ENCODE measurements around the gene DDX51.

Gene DDX51

GRCh38 chr12:132178801-132179401 is 34.8 kb upstream of the DDX51 start:
- POLR2A ChIA-PET = no interaction called here
- no peak overlapping the region for H3K4me3 ChIP-seq (ENCODE audit: low read depth, low read length)
- TF ChIP-seq, protein P1, sequence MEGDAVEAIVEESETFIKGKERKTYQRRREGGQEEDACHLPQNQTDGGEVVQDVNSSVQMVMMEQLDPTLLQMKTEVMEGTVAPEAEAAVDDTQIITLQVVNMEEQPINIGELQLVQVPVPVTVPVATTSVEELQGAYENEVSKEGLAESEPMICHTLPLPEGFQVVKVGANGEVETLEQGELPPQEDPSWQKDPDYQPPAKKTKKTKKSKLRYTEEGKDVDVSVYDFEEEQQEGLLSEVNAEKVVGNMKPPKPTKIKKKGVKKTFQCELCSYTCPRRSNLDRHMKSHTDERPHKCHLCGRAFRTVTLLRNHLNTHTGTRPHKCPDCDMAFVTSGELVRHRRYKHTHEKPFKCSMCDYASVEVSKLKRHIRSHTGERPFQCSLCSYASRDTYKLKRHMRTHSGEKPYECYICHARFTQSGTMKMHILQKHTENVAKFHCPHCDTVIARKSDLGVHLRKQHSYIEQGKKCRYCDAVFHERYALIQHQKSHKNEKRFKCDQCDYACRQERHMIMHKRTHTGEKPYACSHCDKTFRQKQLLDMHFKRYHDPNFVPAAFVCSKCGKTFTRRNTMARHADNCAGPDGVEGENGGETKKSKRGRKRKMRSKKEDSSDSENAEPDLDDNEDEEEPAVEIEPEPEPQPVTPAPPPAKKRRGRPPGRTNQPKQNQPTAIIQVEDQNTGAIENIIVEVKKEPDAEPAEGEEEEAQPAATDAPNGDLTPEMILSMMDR (IDR thresholded peaks at IDR 0.05; ENCODE audit: insufficient read depth, low read length, missing control alignments) = no peak
- CTCF ChIA-PET = no interaction called here
- DNase-seq (ENCODE audit: low read depth, low spot score) = no peak

- H3K4me3 ChIP-seq (ENCODE audit: low read depth, low read length) = no peak overlapping the region
- TF ChIP-seq, protein P1 (IDR thresholded peaks at IDR 0.05; ENCODE audit: insufficient read depth, low read length, missing control alignments) = no peak
- ChIA-PET CTCF (no interaction called here), POLR2A (no interaction called here)
- DNase-seq (ENCODE audit: low read depth, low spot score) = no peak
These were observed 34.2 kb upstream of the DDX51 start for GRCh38 chr12:132178316-132178715.

DNA sequence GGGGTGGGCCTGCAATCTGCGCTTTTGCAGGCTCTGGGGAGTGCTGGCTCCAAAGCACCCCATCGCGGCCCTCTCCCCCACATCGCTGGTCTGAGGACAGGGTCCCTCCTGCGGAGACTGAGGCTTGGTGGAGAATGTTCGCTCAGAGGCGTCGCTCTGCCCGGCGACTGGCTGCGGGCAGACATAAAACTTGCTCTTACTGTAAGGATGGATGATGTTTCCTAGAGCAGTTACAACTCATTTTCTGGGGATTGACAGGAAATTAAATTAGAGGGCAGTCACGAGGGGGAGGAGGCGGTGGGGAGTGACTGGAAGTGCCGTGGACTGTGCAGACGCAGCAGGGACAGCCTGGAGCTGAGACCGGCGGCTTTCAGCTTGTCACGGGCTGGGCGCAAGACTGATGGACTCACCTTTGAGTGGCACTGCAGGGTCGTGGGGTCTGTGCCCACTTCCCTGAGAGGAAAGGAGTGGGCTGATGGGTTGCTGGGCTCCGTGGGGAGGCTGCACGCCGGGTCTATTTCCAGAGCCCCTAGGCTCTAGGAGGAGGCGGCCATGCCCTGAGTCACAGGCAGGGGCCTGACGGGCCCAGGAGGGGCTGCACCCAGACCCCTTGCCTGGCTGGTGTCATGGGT is 32.9 kb upstream of the DDX51 start:
- no peak overlapping the region for H3K4me3 ChIP-seq (ENCODE audit: low read depth, low read length)
- DNase-seq (ENCODE audit: low read depth, low spot score) = no peak
- TF ChIP-seq, protein P1 (IDR thresholded peaks at IDR 0.05; ENCODE audit: insufficient read depth, low read length, missing control alignments) = no peak
- ChIA-PET POLR2A (no interaction called here), CTCF (no interaction called here)

DNA sequence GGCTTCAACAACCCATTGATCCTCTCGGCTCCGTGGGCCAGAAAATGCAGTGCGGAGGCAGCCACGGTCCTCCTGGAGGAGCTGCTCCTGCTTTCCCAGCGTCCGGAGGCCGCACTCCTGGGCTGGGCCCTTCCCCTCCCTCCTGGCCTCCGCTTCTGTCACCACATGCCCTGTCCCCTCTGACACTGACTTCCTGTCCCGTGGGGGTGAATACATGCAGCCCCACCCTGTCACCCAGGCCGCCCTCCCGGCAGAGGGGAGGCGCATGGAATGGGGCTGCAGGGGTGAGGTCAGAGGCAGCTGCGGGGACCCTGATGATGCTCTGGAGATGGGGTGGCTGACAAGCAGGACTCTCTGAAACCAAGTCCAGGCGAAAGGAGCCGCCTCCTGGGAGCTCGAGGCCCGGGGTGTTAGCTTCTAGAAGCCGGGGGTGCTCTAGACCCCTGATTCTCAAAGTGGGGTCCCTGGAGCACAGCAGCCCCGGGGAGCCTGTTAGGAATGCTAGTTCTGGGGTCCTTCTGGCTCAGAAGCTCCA is 32.3 kb upstream of the DDX51 start:
- POLR2A ChIA-PET = no interaction called here
- H3K4me3 ChIP-seq (ENCODE audit: low read depth, low read length) = no peak overlapping the region
- DNase-seq (ENCODE audit: low read depth, low spot score) = no peak
- TF ChIP-seq, protein P1 (IDR thresholded peaks at IDR 0.05; ENCODE audit: insufficient read depth, low read length, missing control alignments) = no peak
- CTCF ChIA-PET = interaction anchor here (1.7 kb wide), 1 partner anchor 237 kb away, joined by 3 read pairs; no protein-coding TSS in a partner anchor

GRCh38 chr12:132175496-132176384 is 31.6 kb upstream of the DDX51 start:
- POLR2A ChIA-PET = no interaction called here
- DNase-seq (ENCODE audit: low read depth, low spot score) = no peak
- no peak overlapping the region for H3K4me3 ChIP-seq (ENCODE audit: low read depth, low read length)
- CTCF ChIA-PET = interaction anchor here (1.5 to 1.7 kb wide), 2 partner anchors 22 to 238 kb away, joined by 3 read pairs; no protein-coding TSS in a partner anchor
- TF ChIP-seq, protein P1 (IDR thresholded peaks at IDR 0.05; ENCODE audit: insufficient read depth, low read length, missing control alignments) = no peak

All from AG04449 (cell line).